GDM1 (cell line): Measurements from ENCODE around the gene ARHGAP31.

Experiments used
- DNase-seq: peaks from one replicate; lab custom pipeline; 2025; lab: John Stamatoyannopoulos, UW

The ARHGAP31 gene

GRCh38 chr3:119436977-119437376 lies 142.8 kb downstream of the ARHGAP31 start:
- no peak for DNase-seq

GRCh38 chr3:119437691-119438258 lies 143.6 kb downstream of the ARHGAP31 start:
- no peak for DNase-seq

- no peak for DNase-seq
Measured at GRCh38 chr3:119443179-119443578, 149.0 kb downstream of the ARHGAP31 start.

- no peak for DNase-seq
Measured at GRCh38 chr3:119444590-119444989, 150.4 kb downstream of the ARHGAP31 start.

- no peak for DNase-seq
Measured at GRCh38 chr3:119453822-119454221, 159.6 kb downstream of the ARHGAP31 start.

- no peak for DNase-seq
Measured at GRCh38 chr3:119456469-119456868, 162.3 kb downstream of the ARHGAP31 start.

- DNase-seq = no peak
Measured at GRCh38 chr3:119457246-119457645, 163.1 kb downstream of the ARHGAP31 start.

- DNase-seq = peak; percentile 97
Measured at GRCh38 chr3:119463171-119464169, 169.3 kb downstream of the ARHGAP31 start, which contains the start of gene TMEM39A. Gene TMEM39A (minus strand): TSS chr3:119463615. CDS start chr3:119462074, 1,541 bp downstream.

GRCh38 chr3:119468041-119468440 lies 173.9 kb downstream of the ARHGAP31 start:
- DNase-seq = no peak

GRCh38 chr3:119469418-119470189 lies 175.4 kb downstream of the ARHGAP31 start:
- DNase-seq = no peak
